Mesenchymal stem cell (in vitro differentiated cells and primary cell): Measurements from ENCODE around the gene FBXO42.

Experiments
- DNase-seq: peaks from one replicate; pipeline ENCODE4 v3.0.0-alpha.2; 2013
- H2AFZ ChIP-seq: one replicate; pipeline ENCODE4 v1.6.1; 2013; ENCODE audit warnings: low read depth, mild to moderate bottlenecking, control low read depth, inconsistent platforms, low read length, moderate library complexity
- H2AK5ac ChIP-seq: 2 replicates; pipeline ENCODE4 v1.6.1; 2013; ENCODE audit warnings: low read length, moderate library complexity, mild to moderate bottlenecking, inconsistent platforms; ENCODE audit not compliant: severe bottlenecking
- H2BK120ac ChIP-seq: one replicate; pipeline ENCODE4 v1.6.1; 2013; ENCODE audit warnings: low read depth, mild to moderate bottlenecking, inconsistent platforms, low read length, moderate library complexity
- H2BK12ac ChIP-seq, 2 experiments: one replicate each; pipeline ENCODE4 v1.6.1; 2013; ENCODE audit warnings: inconsistent platforms in 2 of 2, low read length in 2 of 2, mild to moderate bottlenecking in 2 of 2, moderate library complexity in 2 of 2, control low read depth in 1 of 2
- H2BK15ac ChIP-seq: one replicate; pipeline ENCODE4 v1.6.1; 2013; ENCODE audit warnings: mild to moderate bottlenecking, low read depth, inconsistent platforms; ENCODE audit not compliant: poor library complexity, severe bottlenecking
- H2BK5ac ChIP-seq: 2 replicates; pipeline ENCODE4 v1.6.1; 2013; ENCODE audit warnings: low read depth, mild to moderate bottlenecking, low read length, control low read depth, inconsistent platforms; ENCODE audit not compliant: poor library complexity, severe bottlenecking
- H3K14ac ChIP-seq, 2 experiments: one replicate each; pipeline ENCODE4 v1.6.1; 2013; ENCODE audit warnings: inconsistent platforms in 2 of 2, low read length in 2 of 2, control low read depth in 1 of 2, mild to moderate bottlenecking in 1 of 2, moderate library complexity in 1 of 2
- H3K18ac ChIP-seq, 2 experiments: one replicate each; pipeline ENCODE4 v1.6.1; 2013; ENCODE audit warnings: inconsistent platforms in 2 of 2, low read length in 2 of 2, control low read depth in 1 of 2, low read depth in 1 of 2, mild to moderate bottlenecking in 1 of 2
- H3K23ac ChIP-seq, 2 experiments: one replicate each; pipeline ENCODE4 v1.6.1; 2013; ENCODE audit warnings: inconsistent platforms in 2 of 2, low read length in 2 of 2, mild to moderate bottlenecking in 2 of 2, moderate library complexity in 2 of 2, control low read depth in 1 of 2
- H3K27ac ChIP-seq: 2 replicates; pipeline ENCODE4 v1.5.1; 2013; ENCODE audit warnings: mild to moderate bottlenecking, moderate library complexity, low read length, control low read depth, inconsistent platforms; ENCODE audit not compliant: poor library complexity, severe bottlenecking
- H3K27me3 ChIP-seq, 2 experiments: 2 replicates each; pipeline versions ENCODE4 v1.6.1 to v1.7.0; 2013; ENCODE audit warnings: low read length in 2 of 2, mild to moderate bottlenecking in 2 of 2, moderate library complexity in 2 of 2, control low read depth in 1 of 2, inconsistent platforms in 1 of 2; ENCODE audit not compliant: control insufficient read depth in 1 of 2, insufficient read depth in 1 of 2
- H3K36me3 ChIP-seq, 2 experiments: 2 replicates each; pipeline versions ENCODE4 v1.6.1 to v1.7.0; 2013; ENCODE audit warnings: low read length in 2 of 2, control low read depth in 1 of 2, inconsistent platforms in 1 of 2, low read depth in 1 of 2, mild to moderate bottlenecking in 1 of 2; ENCODE audit not compliant: insufficient read depth in 2 of 2, control insufficient read depth in 1 of 2
- H3K4ac ChIP-seq, 2 experiments: one replicate each; pipeline ENCODE4 v1.6.1; 2013; ENCODE audit warnings: inconsistent platforms in 2 of 2, low read length in 2 of 2, mild to moderate bottlenecking in 2 of 2, moderate library complexity in 2 of 2, control low read depth in 1 of 2, low read depth in 1 of 2
- H3K4me1 ChIP-seq: 2 replicates; pipeline ENCODE4 v1.6.1; 2013; ENCODE audit warnings: low read depth, low read length, control low read depth; ENCODE audit not compliant: control insufficient read depth, insufficient read depth
- H3K4me2 ChIP-seq: 2 replicates; pipeline ENCODE4 v1.6.1; 2013; ENCODE audit warnings: low read length, mild to moderate bottlenecking, inconsistent platforms; ENCODE audit not compliant: poor library complexity, severe bottlenecking
- H3K4me3 ChIP-seq, 2 experiments: 2 replicates each; pipeline versions ENCODE4 v1.5.1 to v1.7.0; 2013; ENCODE audit warnings: low read length in 2 of 2, mild to moderate bottlenecking in 2 of 2, control low read depth in 1 of 2, low read depth in 1 of 2; ENCODE audit not compliant: insufficient read depth in 1 of 2
- H3K79me1 ChIP-seq: replicated peaks from 2 replicates; pipeline ENCODE4 v1.6.1; 2013; ENCODE audit warnings: mild to moderate bottlenecking, control low read depth, low read length, inconsistent platforms; ENCODE audit not compliant: poor library complexity, severe bottlenecking
- H3K9ac ChIP-seq: 2 replicates; pipeline ENCODE4 v1.7.0; 2013; ENCODE audit warnings: mild to moderate bottlenecking, low read length, moderate library complexity
- H3K9me3 ChIP-seq: 2 replicates; pipeline ENCODE4 v1.7.0; 2013; ENCODE audit warnings: mild to moderate bottlenecking, low read length; ENCODE audit not compliant: control insufficient read depth
- H4K8ac ChIP-seq: one replicate; pipeline ENCODE4 v1.6.1; 2013; ENCODE audit warnings: inconsistent platforms, mild to moderate bottlenecking, low read length, moderate library complexity
- H4K91ac ChIP-seq: one replicate; pipeline ENCODE4 v1.6.1; 2013; ENCODE audit warnings: mild to moderate bottlenecking, low read length, inconsistent platforms
- WGBS: methylation state at CpG from one replicate; pipeline ENCODE4 v1.1.7; 2013; ENCODE audit warnings: mixed read lengths; 5-methylcytosine and 5-hydroxymethylcytosine counted together

FBXO42 gene

GRCh38 chr1:16369821-16370220 lies 17.5 kb upstream of the FBXO42 start:
- no peak overlapping the region for H3K4ac ChIP-seq
- no peak overlapping the region for H3K23ac ChIP-seq
- no peak overlapping the region for H4K91ac ChIP-seq
- peaks cover 18% of the 10 kb centered on the region for H3K4me1 ChIP-seq
- no peak overlapping the region for H3K9ac ChIP-seq
- 97% methylated on average over 4 of the region's 4 CpGs for WGBS
- no peaks in the 10 kb centered on the region for H3K79me1 ChIP-seq
- H3K27me3 ChIP-seq, result no peaks in the 10 kb centered on the region
- DNase-seq, result no peak
- no peak overlapping the region for H2AFZ ChIP-seq
- no peak overlapping the region for H3K14ac ChIP-seq
- H2BK12ac ChIP-seq, result no peak overlapping the region
- H2BK15ac ChIP-seq, result no peak overlapping the region
- no peak overlapping the region for H3K4me3 ChIP-seq
- no peak overlapping the region for H3K27ac ChIP-seq
- no peak overlapping the region for H2BK5ac ChIP-seq
- no peaks in the 10 kb centered on the region for H3K9me3 ChIP-seq
- no peak overlapping the region for H4K8ac ChIP-seq
- H3K18ac ChIP-seq, result no peak overlapping the region
- H2AK5ac ChIP-seq, result no peak overlapping the region
- H2BK120ac ChIP-seq, result no peak overlapping the region
- H3K36me3 ChIP-seq, result peaks cover 0 to 5% of the 10 kb centered on the region in 2 experiments
- H3K4me2 ChIP-seq, result no peak overlapping the region

DNA sequence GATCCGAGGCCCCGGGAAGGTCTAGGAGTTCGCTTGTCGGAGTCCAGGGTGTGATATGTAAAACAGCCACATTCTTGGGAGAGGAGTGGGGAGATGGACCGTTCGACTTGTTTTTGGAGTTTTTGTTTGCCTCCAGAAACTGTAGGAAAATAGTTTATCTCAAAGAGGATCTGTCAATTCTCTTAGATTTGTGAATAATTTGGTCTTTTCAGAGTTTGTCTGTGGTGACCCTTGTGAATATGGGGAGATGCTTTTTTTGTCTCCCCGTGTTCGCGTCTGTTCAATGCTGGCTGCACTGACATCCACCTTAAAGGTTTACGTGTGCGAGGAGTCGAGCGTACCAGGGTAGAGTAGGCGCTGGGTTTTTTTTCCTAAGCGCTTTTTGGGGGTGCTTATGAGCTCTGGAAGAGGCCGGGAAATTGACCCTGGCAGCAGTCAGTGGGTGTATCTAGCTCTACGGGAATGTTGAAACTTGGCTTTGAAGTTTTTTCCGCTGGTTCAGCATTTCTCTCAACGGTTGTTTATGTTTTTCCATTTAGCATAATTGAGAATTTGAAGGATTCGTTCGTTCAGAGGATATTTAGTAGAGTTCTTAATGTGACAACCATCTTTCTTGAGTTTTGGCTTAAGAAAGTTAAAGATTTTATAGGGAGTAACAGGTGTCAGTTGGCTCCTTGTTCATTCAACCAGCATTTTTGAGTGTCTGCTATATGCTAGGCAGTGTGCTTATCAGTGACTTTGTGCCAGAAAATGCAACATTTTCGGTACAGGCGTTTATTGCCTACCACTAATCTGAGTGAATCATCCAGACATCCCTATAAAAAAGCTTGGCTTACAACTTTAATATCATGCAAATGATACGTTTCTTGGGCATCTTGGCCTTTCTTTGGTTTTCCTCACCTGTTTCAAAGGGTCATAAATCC lies 15.9 kb upstream of the FBXO42 start:
- Histone ChIP-seq H3K9me3 (no peaks in the 10 kb centered on the region), H2AFZ (no peak overlapping the region), H3K36me3 (no peaks in the 10 kb centered on the region), H3K9ac (peak overlapping the region; percentile 95), H2BK120ac (peak overlapping the region; percentile 35), H3K4ac (peak overlapping the region; percentile 17 to 96), H2AK5ac (peak overlapping the region; percentile 44), H2BK12ac (peak overlapping the region; percentile 7 to 54), H3K14ac (peak overlapping the region in 1 of 2 experiments; percentile 68), H3K4me2 (peak overlapping the region; percentile 49), H2BK15ac (no peak overlapping the region), H3K18ac (peak overlapping the region; percentile 1 to 98), H3K23ac (no peak overlapping the region), H3K27me3 (no peaks in the 10 kb centered on the region), H4K8ac (no peak overlapping the region), H3K79me1 (no peaks in the 10 kb centered on the region), H2BK5ac (peak overlapping the region; percentile 5), H3K4me3 (peak overlapping the region; percentile 84 to 87), H3K4me1 (peaks cover 8% of the 10 kb centered on the region), H3K27ac (peak overlapping the region; percentile 99), H4K91ac (no peak overlapping the region)
- 5% methylated on average over 24 of the region's 24 CpGs for WGBS
- peak; percentile 58 for DNase-seq

- no peaks in the 10 kb centered on the region for H3K36me3 ChIP-seq
- H2BK15ac ChIP-seq, result peak overlapping the region; percentile 96
- peak overlapping the region; percentile 100 for H2BK120ac ChIP-seq
- H3K4me1 ChIP-seq, result peaks cover 4% of the 10 kb centered on the region
- no peaks in the 10 kb centered on the region for H3K27me3 ChIP-seq
- H3K14ac ChIP-seq, result peak overlapping the region in 1 of 2 experiments; percentile 68
- peak overlapping the region; percentile 99 for H4K8ac ChIP-seq
- peak overlapping the region; percentile 49 for H3K4me2 ChIP-seq
- WGBS, result under 1% methylated on average over 35 of the region's 47 CpGs
- peak overlapping the region; percentile 46 for H2AFZ ChIP-seq
- peak overlapping the region; percentile 96 for H3K4ac ChIP-seq
- peak overlapping the region; percentile 93 for H2BK5ac ChIP-seq
- H4K91ac ChIP-seq, result peak overlapping the region; percentile 99
- H2AK5ac ChIP-seq, result peak overlapping the region; percentile 44
- no peak overlapping the region for H3K23ac ChIP-seq
- H2BK12ac ChIP-seq, result peak overlapping the region; percentile 42 to 54
- H3K9ac ChIP-seq, result peak overlapping the region; percentile 95
- peak overlapping the region; percentile 99 for H3K27ac ChIP-seq
- peak; percentile 95 for DNase-seq
- no peaks in the 10 kb centered on the region for H3K9me3 ChIP-seq
- H3K18ac ChIP-seq, result peak overlapping the region; percentile 95 to 98
- H3K79me1 ChIP-seq, result no peaks in the 10 kb centered on the region
- H3K4me3 ChIP-seq, result peak overlapping the region; percentile 84 to 87
These were observed 15.1 kb upstream of the FBXO42 start for GRCh38 chr1:16367258-16367967.
